RPMI7951 (cell line): ENCODE results near the gene EHBP1. TPM values are rescaled to one million over a fixed set of nuclear protein-coding genes. Genes with fewer than 3 reads are reported as not detected.
A peak's percentile ranks its signal among the peaks of the same experiment; 100 is the strongest.

Experiments
- DNase-seq: peaks from one replicate; pipeline ENCODE4 v3.0.0-alpha.2; 2012; ENCODE audit warnings: low read depth
- total RNA-seq: library from RNA; depleted of rRNA; stranded (reverse); fragments of >200 nt; shearing (Covaris generic); gene quantifications from 2 replicates; pipeline ENCODE4 v1.2.3, GENCODE V29; 2014

The EHBP1 gene
- total RNA-seq, 1 experiment from 2014 or later, result 33.8 TPM

DNA sequence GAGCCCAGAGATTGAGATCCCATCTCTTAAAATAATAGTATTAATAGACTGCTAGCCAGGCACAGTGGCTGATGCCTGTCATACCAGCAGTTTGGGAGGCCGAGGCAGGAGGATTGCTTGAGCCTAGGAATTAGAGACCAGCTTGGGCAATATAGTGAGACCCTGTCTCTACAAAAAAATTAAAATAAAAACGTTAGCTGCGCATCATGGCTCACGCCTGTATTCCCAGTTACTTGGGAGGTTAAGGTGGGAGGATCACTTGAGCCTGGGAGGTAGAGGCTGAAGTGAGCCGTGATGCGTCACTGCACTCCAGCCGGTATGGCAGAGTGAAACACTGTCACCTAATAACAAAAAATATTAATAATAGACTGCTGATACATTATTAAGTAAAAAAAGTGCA lies 178.1 kb downstream of the EHBP1 start:
- DNase-seq, result no peak

DNA sequence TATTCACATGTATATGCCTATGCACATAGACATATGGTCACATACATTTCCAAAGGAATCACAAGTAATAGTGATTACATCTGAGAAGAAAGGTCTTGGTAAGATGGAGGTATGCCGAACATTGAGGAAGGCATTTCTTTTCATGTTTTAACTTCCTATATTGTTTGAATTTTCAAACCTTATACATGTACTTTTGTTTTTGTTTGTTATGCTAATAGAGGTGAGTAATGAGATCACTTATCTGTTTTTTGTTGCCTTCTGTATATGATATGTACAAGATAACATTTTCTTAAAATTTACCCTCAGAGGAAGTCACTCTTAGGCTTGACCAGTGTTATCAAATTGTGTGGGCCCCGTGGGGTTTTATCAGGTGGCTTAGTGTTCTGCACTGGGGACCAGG lies 178.6 kb downstream of the EHBP1 start:
- no peak for DNase-seq

DNA sequence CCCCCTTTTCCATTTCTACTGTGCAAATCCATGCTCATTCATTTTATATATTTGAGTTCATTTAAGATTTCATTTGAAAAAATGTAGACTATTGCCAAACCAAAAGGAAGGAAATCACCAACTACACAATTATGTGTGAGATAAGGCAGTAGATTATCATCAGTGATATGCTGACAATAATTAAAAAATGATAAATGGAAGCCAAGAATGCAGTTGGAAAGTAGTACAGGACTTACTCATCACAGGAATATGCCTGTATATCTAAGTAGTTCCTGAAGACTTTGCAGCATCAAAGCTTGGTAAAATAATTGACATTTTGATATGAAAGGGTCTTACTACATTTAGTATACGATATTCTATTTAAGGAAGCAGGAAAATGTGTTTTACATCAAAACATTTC lies 179.0 kb downstream of the EHBP1 start:
- DNase-seq, result no peak

DNA sequence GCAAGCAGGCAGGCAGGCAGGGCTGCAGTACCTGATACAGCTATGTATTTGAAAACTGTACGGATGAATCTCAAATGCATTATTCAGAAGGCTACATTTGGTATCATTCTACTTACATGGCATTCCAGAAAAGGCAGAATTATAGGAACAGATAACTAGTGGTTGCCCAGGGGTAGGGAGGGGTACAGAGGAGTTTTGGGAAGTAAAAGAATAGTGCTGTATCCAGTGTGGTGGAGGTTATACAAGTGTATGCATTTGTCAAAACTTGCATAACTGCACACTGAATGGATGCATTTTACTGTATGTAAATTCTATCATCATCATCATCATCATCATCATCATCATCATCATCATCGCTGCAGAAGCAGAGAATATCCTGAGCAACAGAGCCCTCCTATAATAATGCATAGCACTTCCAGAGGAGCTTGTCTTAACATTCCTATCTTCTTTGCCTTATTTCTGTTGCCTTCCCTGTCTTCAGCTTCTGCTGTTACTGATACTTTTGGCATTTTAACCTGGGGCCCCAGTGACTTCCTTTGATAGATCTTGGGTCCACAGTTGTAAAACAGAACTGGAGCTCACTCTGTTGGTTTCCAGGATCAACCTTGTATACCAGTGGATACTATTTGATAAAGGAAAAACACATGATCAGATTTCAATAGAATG lies 189.6 kb downstream of the EHBP1 start:
- DNase-seq, result no peak

DNA sequence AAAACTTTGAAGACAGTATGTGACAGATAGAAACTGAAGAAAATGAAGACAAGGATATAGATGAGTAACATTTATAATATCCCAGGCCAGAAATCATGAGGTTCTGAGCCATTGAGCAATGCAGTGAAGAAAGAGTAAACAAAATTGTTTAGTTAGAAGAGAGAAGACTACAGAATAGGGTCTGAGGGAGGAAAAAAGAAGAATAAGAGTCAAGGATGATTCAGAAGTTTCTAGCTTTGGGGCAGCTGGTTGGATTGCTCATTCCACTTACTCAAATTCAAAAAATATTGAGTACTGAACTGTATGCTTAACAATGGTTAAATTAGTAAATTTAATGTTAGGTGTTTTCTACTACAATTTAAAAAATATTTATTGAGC lies 190.1 kb downstream of the EHBP1 start:
- no peak for DNase-seq

DNA sequence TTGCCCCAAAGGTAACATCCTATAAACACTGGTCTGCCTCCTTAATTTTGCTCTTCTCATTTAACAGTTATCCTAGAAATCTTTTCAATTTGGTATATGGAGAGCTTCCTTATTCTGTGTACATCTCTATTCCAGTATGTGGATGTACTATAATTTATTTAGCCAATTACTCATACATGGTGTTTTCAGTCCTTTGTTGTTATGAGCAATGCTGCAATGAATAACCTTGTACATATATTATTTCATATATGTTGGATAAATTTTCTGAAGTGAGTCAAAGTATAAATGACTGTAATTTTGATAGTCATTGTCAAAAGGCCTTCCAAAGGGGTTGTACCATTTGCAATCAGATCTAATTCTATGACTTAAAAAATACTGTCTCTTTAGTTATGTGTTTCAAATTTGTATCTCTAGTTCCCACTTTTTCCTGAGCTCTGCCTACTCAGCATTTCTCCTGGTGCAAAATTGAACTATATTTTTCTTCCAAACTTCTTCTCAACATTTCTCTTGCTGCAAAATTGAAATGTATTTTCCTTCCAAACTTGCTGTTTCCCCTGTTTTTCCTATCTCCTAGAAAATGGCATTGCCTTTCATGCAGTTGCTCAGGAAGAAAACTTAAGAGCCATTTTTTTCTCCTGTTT lies 191.8 kb downstream of the EHBP1 start:
- DNase-seq, result no peak

DNA sequence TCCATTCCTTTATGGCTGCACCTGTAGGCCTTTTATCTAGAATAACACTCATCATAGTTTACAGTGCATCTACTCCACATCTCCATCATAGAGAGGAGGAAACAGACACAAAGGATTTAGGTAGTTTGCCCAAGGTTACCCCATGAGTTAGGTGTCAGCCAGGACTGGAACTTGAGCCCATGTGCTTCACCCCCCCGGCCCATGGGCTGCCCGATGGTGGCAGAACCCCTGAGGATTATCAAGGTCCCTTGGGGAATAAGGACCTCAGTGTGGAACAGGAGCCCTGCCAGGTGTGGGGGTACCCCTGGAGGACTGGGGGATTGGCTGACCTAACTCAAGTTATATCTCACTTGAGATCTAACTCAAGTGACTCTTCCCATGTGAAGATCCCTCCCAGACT lies 198.8 kb downstream of the EHBP1 start:
- no peak for DNase-seq

DNA sequence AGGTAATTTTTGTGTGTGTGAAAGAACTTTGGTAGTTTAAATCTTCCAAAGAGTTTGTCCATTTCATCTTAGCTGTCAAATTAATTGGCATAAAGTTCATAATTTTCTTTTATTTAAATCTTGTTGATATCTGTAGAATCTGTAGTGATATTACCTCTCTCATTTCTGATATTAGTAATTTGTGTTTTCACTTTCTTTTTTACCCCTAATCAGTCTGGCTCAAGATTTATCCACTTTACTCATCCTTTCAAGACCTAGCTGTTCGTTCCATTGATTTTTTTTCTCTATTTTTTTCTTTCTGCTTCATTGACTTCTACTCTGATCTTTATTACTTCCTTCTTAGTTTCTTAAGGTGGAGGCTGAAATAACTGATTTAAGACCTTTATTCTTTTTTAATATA lies 202.6 kb downstream of the EHBP1 start:
- DNase-seq, result no peak

DNA sequence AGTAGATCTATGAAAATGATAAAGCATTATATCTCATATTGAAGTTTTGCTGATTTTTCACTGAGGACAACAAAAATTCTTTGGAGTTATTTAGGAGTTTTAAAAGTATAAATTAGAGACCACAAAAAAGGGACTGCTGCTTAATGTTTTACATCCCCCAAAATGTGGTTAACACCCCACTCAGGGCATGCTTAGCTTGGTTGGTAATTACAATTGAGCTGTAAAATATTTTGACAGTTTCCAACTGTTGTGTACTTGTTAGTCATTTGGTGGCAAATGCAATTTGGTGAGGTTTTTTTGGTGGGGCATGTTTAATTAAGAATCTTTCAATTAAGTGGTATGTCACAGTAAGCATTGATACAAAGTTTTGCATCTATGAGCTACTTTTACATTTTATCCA lies 207.8 kb downstream of the EHBP1 start:
- no peak for DNase-seq

DNA sequence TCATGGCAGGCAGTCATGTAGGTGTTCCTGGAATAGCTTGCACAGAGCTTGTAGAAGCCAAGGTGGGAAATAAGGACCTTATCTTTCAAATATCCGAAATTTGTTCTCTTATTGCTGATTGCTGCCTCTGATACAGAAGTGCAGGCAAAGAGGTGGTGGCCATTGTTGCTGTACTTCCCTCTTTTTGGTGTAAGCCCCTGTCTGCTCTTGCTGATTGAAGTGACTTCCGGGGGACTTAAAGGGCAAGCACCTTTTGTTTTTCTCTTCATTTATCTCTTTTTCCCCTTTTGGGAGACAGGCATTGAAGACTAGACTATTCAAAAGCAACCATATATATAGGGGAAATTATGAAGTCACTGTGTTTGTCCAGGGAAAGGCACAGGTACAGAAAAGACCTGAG lies 213.5 kb downstream of the EHBP1 start:
- DNase-seq, result no peak

DNA sequence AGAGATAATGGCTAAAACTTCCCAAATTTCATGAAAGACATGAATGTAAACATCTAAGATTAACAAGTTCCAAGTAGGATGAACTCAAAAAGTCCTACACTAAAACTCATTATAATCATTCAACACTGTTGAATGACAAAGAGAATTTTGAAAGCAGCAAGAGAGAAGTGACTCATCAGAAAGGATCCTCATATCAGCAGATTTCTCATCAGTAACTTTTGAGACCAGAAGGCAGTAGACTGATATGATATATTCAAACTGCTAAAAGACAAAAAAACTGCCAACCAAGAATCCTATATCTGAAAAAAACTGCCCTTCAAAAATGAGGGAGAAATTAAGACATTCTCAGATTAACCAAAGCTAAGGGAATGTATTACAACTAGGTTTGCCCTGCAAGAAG lies 214.6 kb downstream of the EHBP1 start:
- DNase-seq, result peak; percentile 42

DNA sequence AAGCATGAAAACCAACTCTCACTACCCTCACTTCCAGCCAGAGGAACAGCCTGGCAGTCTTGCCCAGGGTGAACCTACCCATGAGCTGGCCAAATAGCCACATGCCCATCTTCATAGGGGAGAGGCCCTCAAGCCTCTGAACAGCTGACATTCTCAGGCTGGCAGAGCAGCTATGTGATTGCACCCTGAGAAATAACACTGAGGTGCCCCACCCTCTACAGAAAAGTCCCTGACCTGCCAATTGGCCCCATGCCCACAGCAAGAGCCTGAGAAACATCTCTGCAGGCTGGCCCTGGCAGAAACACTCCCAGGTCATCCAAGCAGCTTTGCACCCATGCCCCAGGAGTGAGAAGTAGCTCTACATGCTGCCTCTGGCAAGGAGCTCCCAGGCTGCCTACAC lies 217.7 kb downstream of the EHBP1 start:
- no peak for DNase-seq

DNA sequence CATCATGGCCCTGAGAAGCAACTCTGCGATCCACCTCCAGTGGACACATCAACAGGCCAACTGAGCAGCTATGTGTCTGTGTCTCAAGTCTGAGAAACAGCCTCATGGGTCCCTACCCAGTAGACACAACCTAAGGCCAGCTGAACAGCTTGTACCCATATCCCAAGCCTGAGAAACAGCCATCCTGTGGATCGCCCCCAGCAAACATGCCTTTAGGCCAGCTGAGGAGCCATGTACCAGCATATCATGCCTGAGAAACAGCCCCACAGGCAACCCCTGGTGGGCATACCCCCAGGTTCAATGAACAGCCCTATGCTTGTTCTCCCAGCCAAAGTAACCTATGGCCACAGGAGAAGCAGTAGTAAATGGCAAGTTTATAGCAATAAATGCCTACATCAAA lies 218.4 kb downstream of the EHBP1 start:
- no peak for DNase-seq

DNA sequence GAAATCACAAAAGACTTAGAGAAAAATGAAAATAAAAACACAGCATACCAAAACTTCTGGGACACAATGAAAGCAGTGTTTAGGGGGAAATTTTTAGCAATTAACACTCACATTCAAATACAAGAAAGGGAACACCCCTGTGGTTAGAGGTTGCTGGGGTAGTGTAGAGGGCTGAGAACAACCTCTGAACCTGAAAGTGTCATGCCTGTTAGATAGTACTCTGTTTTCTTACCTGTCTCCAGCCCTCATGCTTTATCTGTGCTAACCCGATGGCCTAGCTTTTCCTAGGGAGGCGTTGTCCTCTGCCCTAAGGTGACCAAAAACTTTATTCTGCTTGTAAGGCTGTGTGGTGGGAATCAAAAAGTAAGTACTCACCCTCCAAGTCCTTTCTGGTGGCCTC lies 222.5 kb downstream of the EHBP1 start:
- no peak for DNase-seq

DNA sequence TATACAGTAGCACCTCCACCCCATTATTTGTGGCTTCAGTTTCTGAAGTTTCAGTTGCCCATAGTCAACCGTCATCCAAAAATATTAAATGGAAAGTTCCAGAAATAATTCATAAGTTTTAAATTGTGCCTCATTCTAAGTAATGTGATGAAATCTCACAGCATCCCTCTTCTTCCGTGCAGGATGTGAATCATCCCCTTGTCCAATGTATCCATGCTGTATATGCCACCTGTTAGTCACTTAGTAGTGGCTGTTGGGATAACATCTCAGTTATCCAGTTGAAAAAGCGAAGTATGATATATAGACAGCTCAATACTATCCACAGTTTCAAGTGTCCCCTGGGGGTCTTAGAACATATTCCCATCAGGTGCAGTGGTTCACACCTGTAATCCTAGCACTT lies 226.0 kb downstream of the EHBP1 start:
- peak; percentile 23 for DNase-seq

DNA sequence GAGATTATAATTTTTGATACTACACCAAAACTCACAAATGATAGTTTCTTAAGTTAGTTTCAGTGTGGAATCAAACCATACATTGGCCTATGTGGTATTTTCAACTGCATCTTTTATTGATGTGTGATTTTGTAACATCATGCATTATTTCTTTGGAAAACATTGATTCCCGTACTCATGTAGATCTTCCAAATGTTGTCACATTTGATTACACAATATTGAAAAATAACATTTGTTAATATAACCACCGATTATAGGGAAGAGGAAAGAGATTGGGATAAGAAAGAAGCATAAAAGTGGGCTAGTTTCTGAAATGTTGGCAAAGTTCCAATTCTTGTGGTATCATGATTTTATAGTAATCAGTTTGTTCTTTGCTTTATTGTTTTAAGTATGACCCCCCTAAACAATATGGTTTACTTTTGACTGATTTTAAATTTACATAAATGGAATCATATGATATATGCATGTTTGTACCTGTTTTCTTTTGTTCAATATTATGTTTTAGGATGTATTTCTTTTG lies 227.9 kb downstream of the EHBP1 start:
- DNase-seq, result no peak

DNA sequence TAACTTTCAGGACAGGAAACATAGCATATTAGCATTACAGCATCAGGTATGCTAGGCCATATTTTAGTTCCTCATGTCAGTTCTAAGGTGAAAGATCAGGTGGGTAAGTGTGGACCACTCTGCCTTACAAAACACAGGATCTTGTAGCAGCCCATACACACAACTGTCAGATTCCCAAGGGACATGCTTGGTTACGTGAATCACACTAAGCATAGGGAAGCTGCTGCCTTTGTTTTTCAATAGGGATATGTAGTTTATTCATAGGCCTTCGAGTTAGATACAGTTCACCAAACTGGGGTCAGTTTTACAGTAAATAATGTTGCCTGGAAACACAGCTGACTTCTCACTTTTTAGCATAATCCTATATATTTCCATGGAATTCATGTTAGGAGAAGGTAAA lies 229.0 kb downstream of the EHBP1 start:
- no peak for DNase-seq

DNA sequence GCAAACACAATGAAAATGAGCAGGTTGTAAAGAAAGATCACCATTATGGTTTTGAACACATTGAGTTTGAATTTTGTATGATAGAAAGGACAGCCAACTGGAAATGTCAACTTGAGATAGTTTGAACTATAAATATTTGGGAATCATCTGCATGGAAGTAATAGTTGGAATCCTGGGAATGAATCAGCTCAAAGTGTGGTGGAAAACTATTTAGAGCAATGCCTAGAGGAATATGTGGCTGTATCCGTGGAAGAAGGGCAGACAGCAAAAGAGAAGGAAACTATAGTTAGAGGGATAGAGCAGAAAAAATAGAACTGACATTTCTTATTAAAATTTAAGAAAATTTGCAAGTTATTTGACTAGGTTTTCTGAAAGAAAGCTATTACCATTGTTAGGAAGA lies 232.6 kb downstream of the EHBP1 start:
- peak; percentile 62 for DNase-seq

DNA sequence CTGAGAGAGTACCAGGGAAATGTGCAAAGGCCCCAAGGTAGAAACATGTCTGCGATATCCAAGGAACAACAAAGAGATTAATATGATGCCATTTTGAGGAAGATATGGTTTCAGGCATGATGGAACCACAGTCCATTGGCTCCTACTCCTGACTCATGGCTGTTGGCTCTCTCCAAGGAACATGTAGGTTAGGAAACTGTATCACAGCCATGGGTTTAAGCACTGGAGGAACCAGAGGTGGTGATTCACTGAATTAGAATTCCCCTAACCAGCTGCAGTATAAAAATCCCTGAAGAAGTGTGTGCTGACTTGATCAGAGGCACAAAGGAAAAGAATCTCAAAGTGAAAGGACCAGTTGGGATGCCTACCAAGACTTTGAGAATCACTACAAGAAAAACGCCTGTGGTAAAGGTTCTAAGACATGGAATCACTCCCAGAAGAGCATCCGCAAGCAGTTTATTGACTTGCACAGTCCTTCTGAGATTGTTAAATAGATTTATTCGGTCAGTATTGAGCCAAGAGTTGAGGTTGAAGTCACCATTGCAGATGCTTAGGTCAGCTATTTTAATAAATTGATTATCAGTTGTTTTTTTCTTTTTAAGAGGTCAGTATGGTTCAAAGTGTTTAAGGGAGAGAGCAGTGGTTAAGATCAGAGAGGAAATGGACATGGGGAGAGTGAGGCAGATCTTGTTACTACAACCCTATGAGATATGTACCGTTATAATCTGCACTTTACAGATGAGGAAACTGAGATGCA lies 234.4 kb downstream of the EHBP1 start:
- DNase-seq, result peak; percentile 95

DNA sequence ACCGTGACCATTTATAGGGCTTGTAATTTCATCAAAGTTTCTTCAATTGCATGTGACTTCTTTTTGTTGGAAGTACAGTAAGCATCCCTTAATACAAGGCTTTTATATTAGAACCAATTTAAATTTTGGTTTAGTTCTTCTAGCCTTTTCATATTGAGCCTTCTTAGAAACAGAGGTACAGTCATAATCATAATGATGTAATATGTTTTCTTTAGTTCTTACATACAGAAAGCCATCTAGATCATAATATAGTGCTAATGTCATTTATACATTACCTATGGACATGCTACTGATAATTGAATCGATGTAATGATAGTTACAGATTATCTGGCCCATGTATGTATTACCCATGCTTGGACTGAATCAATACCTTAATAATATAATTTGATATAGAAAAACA lies 235.2 kb downstream of the EHBP1 start:
- no peak for DNase-seq

DNA sequence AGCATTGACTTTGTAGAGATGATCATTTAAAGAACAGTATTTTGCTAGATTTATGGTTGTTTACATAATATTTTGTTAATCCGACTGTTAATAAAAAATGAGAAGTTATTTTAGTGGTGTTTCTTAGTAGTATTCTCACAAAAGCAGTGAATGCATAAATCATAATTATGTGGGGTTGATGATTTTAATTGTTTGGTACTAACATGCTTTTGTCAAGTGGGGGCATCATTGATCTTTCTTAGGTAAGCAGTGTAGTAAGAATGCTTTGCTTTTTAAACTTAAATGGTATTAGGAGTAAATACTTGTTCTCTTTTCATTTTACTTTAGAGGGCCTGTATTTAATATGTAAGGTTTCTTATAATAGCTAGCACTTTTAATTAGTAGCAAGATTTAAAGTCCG lies 235.9 kb downstream of the EHBP1 start:
- DNase-seq, result no peak

DNA sequence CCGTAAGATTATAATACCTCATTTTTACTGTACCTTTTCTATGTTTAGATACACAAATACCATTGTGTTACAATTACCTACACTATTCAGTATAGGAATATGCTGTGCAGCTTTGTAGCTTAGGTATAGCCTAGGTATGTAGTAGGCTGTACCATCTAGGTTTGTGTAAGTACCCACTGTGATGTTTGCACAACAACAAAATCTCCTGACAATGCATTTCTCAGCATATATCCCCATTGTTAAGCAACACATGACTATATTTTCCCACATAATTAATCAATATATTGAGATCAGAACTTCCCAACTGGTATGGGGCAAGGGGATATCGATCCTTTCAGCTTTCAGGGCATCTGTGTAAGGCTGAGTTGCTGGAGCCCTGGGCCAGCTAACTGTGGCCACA lies 238.8 kb downstream of the EHBP1 start:
- DNase-seq, result no peak

DNA sequence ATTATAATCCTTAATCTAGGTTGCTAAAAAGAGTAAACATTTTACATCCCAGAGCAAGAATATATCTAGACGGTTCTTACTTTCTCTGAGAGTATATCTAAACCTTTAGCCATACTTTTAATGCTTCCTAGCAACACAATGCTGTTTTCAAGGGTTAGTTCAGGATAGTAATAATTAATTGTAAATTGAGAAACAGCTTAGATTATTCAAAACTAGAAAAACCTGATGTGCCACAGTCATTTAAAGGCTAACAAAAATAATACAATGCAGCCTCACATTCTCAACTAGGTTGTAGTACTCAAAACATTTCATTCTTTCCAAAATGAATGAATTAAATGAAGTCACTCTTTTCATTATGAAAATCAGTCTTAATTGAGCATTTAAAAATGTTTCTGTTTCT lies 241.9 kb downstream of the EHBP1 start:
- DNase-seq, result no peak
